Muscle of leg (tissue), 11 donors: ENCODE data around the gene IL17REL. TPM values are rescaled to one million over a fixed set of nuclear protein-coding genes. Genes with fewer than 3 reads are reported as not detected.

Experiments
- DNase-seq: peaks from one replicate; pipeline ENCODE4 v3.0.0; 2013
- H3K27ac ChIP-seq: one replicate; pipeline ENCODE4 v1.5.1; 2013; ENCODE audit warnings: mild to moderate bottlenecking, low read length, control low read depth
- H3K27me3 ChIP-seq: one replicate; pipeline ENCODE4 v1.6.1; 2013; ENCODE audit warnings: low read length; ENCODE audit not compliant: control insufficient read depth, insufficient read depth
- H3K36me3 ChIP-seq: one replicate; pipeline ENCODE4 v1.6.1; 2013; ENCODE audit warnings: low read length; ENCODE audit not compliant: control insufficient read depth, insufficient read depth
- H3K4me1 ChIP-seq: one replicate; pipeline ENCODE4 v1.6.1; 2013; ENCODE audit warnings: low read length; ENCODE audit not compliant: control insufficient read depth, insufficient read depth
- H3K4me3 ChIP-seq: one replicate; pipeline ENCODE4 v1.5.1; 2013; ENCODE audit warnings: low read length, control low read depth
- H3K9me3 ChIP-seq: replicated peaks from 2 replicates; pipeline ENCODE4 v1.6.1; 2013; ENCODE audit warnings: low read depth, low read length; ENCODE audit not compliant: control insufficient read depth
- WGBS: methylation state at CpG from one replicate; pipeline ENCODE4 v1.1.5; 2013; ENCODE audit warnings: missing lambda C conversion rate; ENCODE audit not compliant: insufficient coverage; 5-methylcytosine and 5-hydroxymethylcytosine counted together
- polyA plus RNA-seq, 8 donors: library from polyadenylated mRNA; unstranded; fragments of 120-200 nt; gene quantifications; one replicate each; pipeline versions ENCODE4 v1.2.1 to v1.2.3, GENCODE V29; 2013; ENCODE audit warnings: inconsistent platforms in 1 of 8, low replicate concordance in 1 of 8; ENCODE audit not compliant: insufficient read length in 8 of 8, insufficient read depth in 1 of 8
- total RNA-seq: library from RNA; stranded (reverse); fragments of 120-200 nt; gene quantifications from one replicate; pipeline ENCODE4 v1.2.4, GENCODE V29; 2013

The IL17REL gene
- total and polyA plus RNA-seq, 9 donors: 0.05 TPM; not detected in 8

- WGBS: 2% methylated on average over 40 of the region's 61 CpGs
- H3K27me3 ChIP-seq: peaks cover 64% of the 10 kb centered on the region
Observed at GRCh38 chr22:50010676-50011446, 1.7 kb downstream of the IL17REL start.

DNA sequence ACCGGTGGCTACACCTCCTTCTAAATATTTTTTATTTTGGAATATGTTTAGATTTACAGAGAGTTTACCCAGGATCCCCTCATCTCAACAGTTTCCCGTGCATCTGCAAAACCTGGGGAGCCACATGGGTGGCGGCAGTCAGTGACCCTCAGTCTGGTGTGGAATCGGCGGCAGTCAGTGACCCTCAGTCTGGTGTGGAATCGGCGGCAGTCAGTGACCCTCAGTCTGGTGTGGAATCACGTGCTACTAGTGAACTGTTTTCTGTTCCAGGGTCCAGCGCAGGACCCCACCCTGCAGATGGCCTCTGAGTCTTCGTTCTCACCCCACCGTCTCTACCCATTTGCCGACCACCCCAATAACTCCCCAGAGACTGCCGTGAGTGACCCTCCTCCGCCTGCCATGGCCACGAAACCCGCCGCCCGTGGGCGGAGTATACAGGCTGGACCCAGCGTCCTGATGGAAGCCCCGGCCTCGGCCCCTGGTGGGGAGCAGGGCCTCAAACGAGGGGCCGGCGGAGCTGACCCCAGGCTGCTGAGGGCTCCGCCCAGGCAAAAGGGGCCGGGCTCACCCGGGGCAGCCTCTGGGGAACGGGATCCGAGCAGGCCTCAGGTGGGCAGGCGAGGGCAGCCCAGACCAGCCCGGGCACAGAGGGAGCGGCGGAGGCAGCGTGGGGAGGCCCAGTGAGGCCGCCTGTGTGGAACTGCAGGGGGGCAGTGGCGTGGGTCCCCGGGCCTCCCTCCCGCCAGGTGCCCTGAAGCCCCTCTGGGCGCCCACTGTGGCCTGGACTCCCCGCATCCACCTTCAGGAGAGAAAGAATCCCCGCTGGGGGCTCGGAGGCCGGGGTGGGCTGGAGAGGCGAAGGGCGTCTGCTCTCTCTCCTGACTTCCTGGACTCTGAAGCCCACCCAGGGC, 2.5 kb downstream of the IL17REL start:
- DNase-seq: no peak
- H3K27me3 ChIP-seq: peaks cover 59% of the 10 kb centered on the region
- no peak overlapping the region for H3K4me3 ChIP-seq
- H3K27ac ChIP-seq: no peak overlapping the region
- H3K9me3 ChIP-seq: no peaks in the 10 kb centered on the region
- H3K36me3 ChIP-seq: no peaks in the 10 kb centered on the region
- peaks cover 5% of the 10 kb centered on the region for H3K4me1 ChIP-seq
- 55% methylated on average over 40 of the region's 46 CpGs for WGBS

More at GRCh38 chr22:50010676-50011446, 1.7 kb downstream of the IL17REL start:
- H3K4me3 ChIP-seq: no peak overlapping the region
- H3K9me3 ChIP-seq: no peaks in the 10 kb centered on the region
- H3K4me1 ChIP-seq: peaks cover 5% of the 10 kb centered on the region
- no peak for DNase-seq
- no peak overlapping the region for H3K27ac ChIP-seq
- H3K36me3 ChIP-seq: no peaks in the 10 kb centered on the region

- peaks cover 53% of the 10 kb centered on the region for H3K27me3 ChIP-seq
- no peak overlapping the region for H3K4me3 ChIP-seq
- H3K27ac ChIP-seq: no peak overlapping the region
- H3K4me1 ChIP-seq: no peaks in the 10 kb centered on the region
- H3K9me3 ChIP-seq: no peaks in the 10 kb centered on the region
- H3K36me3 ChIP-seq: no peaks in the 10 kb centered on the region
- DNase-seq: no peak
- WGBS: 84% methylated on average over 14 of the region's 16 CpGs
Observed at GRCh38 chr22:50009251-50009650, 3.3 kb downstream of the IL17REL start.

DNA sequence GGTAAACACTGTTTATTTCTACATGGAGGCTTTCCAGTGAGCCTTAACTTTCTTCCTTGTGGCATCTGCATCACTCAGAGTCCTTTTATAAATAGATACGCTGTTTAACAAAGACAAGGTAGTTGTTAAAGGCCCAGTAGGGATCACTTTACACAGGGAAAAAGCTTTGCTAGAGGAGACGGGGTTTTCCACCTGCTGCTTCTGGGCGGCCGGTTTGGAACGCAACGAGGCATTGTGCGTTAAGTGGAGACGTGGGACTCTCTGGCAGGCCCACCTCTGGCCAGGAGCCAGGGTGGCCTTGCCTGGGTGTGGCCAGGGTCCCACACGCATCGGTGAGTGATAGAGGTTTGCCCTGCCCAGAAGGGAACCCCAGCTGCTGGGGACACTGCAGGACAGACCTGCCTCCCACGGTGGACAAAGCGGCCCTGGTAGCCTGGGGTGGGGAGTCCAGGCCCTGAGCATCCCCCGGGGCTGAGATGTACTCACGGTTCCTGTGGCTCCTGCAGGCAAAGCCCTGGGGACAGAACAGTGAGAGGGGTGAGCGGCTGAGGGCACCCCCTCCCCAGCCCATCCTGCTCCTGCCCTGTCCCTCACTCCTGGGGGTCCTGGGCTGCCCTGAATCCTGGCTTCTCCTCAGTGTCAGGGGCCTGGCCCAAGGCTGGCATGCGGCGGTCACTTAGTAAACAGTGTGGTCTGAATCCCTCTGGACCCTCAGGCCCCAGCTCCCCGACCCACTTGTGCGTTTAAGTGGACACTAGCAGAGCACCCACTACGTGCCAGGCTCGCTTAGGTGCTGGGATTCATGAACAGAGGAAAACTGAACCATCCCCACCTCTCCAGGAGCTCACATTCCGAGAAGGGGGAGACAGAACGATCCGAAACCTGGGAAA, 4.2 kb downstream of the IL17REL start:
- Histone ChIP-seq H3K27ac (no peak overlapping the region), H3K27me3 (peaks cover 49% of the 10 kb centered on the region), H3K36me3 (no peaks in the 10 kb centered on the region), H3K9me3 (no peaks in the 10 kb centered on the region), H3K4me1 (no peaks in the 10 kb centered on the region), H3K4me3 (no peak overlapping the region)
- 45% methylated on average over 15 of the region's 24 CpGs for WGBS
- DNase-seq: no peak

DNA sequence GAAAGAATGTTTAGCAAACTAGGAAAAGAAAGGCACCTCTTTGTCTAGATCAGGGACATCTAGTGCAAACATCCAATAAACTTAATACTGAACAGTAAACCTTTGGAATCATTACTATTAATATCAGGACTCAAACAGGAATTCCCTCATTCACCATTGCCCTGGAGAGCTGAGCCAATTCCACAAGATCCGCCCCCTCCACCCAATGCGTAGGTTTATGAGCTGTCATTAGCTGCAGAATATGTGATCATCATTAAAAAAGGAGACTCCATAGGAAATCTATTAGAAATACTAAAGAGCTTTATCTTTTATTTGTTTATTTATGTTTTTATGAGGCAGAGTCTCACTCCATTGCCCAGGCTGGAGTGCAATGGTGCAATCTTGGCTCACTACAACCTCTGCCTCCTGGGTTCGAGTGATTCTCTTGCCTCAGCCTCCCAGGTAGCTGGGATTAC, 5.5 kb downstream of the IL17REL start:
- DNase-seq: no peak
- no peak overlapping the region for H3K4me3 ChIP-seq
- H3K27ac ChIP-seq: no peak overlapping the region
- no peaks in the 10 kb centered on the region for H3K36me3 ChIP-seq
- peaks cover 36% of the 10 kb centered on the region for H3K27me3 ChIP-seq
- H3K9me3 ChIP-seq: no peaks in the 10 kb centered on the region
- WGBS: no CpG with 5 or more reads among the region's 3 CpGs
- H3K4me1 ChIP-seq: no peaks in the 10 kb centered on the region

- peaks cover 23% of the 10 kb centered on the region for H3K27me3 ChIP-seq
- no peak overlapping the region for H3K4me3 ChIP-seq
- H3K4me1 ChIP-seq: no peaks in the 10 kb centered on the region
- DNase-seq: no peak
- H3K36me3 ChIP-seq: no peaks in the 10 kb centered on the region
- WGBS: 80% methylated on average over 2 of the region's 4 CpGs
- no peak overlapping the region for H3K27ac ChIP-seq
- no peaks in the 10 kb centered on the region for H3K9me3 ChIP-seq
Observed at GRCh38 chr22:50004918-50005317, 7.6 kb downstream of the IL17REL start.

DNA sequence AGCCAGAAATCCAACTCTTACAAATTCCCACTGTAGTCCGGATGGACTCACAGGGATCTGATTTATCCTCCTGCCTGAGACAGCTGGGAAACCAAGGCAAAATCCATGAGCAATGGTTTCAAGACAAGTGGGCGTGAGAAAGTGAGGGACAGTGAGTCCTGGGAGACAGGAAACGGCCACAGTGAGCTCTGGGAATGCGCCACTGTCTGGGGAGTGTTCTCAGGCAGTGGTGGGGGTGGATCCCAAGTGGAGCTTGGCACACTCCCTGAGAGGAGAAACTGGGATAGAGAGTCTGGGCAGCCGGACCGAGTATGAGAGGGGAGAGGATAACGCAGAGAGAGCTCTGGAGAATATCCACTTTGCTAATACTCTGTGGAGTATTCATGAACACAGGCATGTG, 9.8 kb downstream of the IL17REL start:
- WGBS: 60% methylated on average over 6 of the region's 7 CpGs
- peaks cover 21% of the 10 kb centered on the region for H3K27me3 ChIP-seq
- no peak for DNase-seq
- no peaks in the 10 kb centered on the region for H3K4me1 ChIP-seq
- H3K27ac ChIP-seq: no peak overlapping the region
- no peaks in the 10 kb centered on the region for H3K9me3 ChIP-seq
- no peaks in the 10 kb centered on the region for H3K36me3 ChIP-seq
- no peak overlapping the region for H3K4me3 ChIP-seq

- Histone ChIP-seq H3K9me3 (no peaks in the 10 kb centered on the region), H3K36me3 (no peaks in the 10 kb centered on the region), H3K4me1 (no peaks in the 10 kb centered on the region), H3K4me3 (no peak overlapping the region), H3K27me3 (peaks cover 21% of the 10 kb centered on the region), H3K27ac (no peak overlapping the region)
- DNase-seq: no peak
- WGBS: 71% methylated on average over 11 of the region's 16 CpGs
Observed at GRCh38 chr22:50001388-50002231, 11.0 kb downstream of the IL17REL start.
